OCI-M1 (cell line): ENCODE measurements around the gene ANKFY1.

Experiments used
- DNase-seq: peaks from one replicate; lab custom pipeline; 2025; lab: John Stamatoyannopoulos, UW

ANKFY1 gene

DNA sequence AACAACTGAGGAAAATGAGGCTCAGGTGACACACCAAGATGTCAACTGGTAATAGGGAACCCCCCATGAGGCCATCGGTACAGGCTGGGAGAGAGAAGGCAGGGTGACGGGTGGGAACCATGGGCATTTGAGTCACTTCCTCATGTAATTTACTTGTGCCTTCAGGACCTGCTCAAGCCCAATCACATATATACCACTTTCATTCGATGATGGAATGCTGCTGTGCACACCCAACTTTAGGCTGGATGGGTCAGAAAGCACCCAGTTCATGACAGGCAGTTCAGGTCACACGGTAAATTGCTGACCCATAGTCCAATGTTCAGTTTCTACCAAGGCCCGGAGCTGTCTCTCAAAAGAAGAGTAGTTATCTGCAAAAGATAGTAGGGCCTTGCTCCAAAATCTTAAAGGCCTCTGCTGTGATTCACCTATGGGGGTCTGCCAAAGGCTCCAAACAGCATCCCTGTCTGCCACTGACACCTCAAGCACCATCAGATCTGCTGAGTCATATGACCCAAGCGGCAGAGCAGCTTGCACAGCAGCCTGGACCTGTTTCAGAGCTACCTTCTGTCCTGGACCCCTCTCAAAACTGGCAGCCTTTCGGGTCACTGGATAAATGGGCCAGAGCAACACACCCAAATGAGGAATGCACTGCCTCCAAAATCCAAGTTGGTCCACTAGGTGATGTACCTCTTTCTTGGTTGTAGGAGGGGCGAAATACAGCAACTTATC lies 145.6 kb downstream of the ANKFY1 start:
- DNase-seq = no peak

- DNase-seq = no peak
Observed at GRCh38 chr17:4116516-4116915, 147.3 kb downstream of the ANKFY1 start.
